Dermis microvascular lymphatic vessel endothelial cell (primary cell): Measurements from ENCODE around the gene ATG9B. TPM values are rescaled to one million over a fixed set of nuclear protein-coding genes. Genes with fewer than 3 reads are reported as not detected.
A peak's percentile ranks its signal among the peaks of the same experiment; 100 is the strongest.

ENCODE experiments used
- DNase-seq, 2 donors: peaks; one replicate each; pipeline versions ENCODE4 v3.0.0 to v3.0.0-alpha.2; 2010; ENCODE audit warnings: low read depth in 2 of 2
- total RNA-seq: library from RNA; depleted of rRNA; stranded (reverse); fragments of >200 nt; gene quantifications from 2 replicates; pipeline ENCODE4 v1.2.1, GENCODE V29; 2014

ATG9B gene
- total RNA-seq, 1 donor from 2014 or later = under 0.01 TPM

- peak; percentile 85 to 99 for DNase-seq
These were observed 20.7 kb downstream of the ATG9B start for GRCh38 chr7:151003572-151003971.

GRCh38 chr7:151001546-151001945, 22.7 kb downstream of the ATG9B start:
- no peak for DNase-seq

- no peak for DNase-seq
These were observed 23.3 kb downstream of the ATG9B start for GRCh38 chr7:151000897-151001495.

GRCh38 chr7:150999497-151000230, 24.6 kb downstream of the ATG9B start:
- no peak for DNase-seq

- no peak for DNase-seq
These were observed 25.3 kb downstream of the ATG9B start for GRCh38 chr7:150999001-150999400.

GRCh38 chr7:150998341-150998740, 26.0 kb downstream of the ATG9B start:
- no peak for DNase-seq

GRCh38 chr7:150997817-150998216, 26.5 kb downstream of the ATG9B start:
- no peak for DNase-seq

- no peak for DNase-seq
These were observed 27.2 kb downstream of the ATG9B start for GRCh38 chr7:150997075-150997511.

GRCh38 chr7:150996376-150997074, 27.8 kb downstream of the ATG9B start:
- no peak for DNase-seq

GRCh38 chr7:150994838-150995510, 29.3 kb downstream of the ATG9B start:
- no peak for DNase-seq

- peak in 1 of 2 donors; percentile 92 for DNase-seq
These were observed 30.0 kb downstream of the ATG9B start for GRCh38 chr7:150994141-150994837.

GRCh38 chr7:150993511-150993910, 30.8 kb downstream of the ATG9B start:
- DNase-seq = peak in 1 of 2 donors; percentile 83

- DNase-seq = peak; percentile 76 to 83
These were observed 31.4 kb downstream of the ATG9B start for GRCh38 chr7:150992833-150993302.

- DNase-seq = no peak
These were observed 32.1 kb downstream of the ATG9B start for GRCh38 chr7:150992051-150992640.

- DNase-seq = no peak
These were observed 33.7 kb downstream of the ATG9B start, which contains the start of gene NOS3 for GRCh38 chr7:150990416-150991186. Gene NOS3 (plus strand): TSS chr7:150991017. CDS start chr7:150993804, 2,787 bp downstream.

GRCh38 chr7:150989456-150989855, 34.8 kb downstream of the ATG9B start:
- DNase-seq = no peak

GRCh38 chr7:150988230-150989226, 35.8 kb downstream of the ATG9B start:
- DNase-seq = peak; percentile 61 to 83

GRCh38 chr7:150986556-150986955, 37.7 kb downstream of the ATG9B start:
- DNase-seq = no peak

- peak in 1 of 2 donors; percentile 66 for DNase-seq
These were observed 38.2 kb downstream of the ATG9B start for GRCh38 chr7:150986099-150986512.
